ENCODE results near the gene LAMA3.

DNA sequence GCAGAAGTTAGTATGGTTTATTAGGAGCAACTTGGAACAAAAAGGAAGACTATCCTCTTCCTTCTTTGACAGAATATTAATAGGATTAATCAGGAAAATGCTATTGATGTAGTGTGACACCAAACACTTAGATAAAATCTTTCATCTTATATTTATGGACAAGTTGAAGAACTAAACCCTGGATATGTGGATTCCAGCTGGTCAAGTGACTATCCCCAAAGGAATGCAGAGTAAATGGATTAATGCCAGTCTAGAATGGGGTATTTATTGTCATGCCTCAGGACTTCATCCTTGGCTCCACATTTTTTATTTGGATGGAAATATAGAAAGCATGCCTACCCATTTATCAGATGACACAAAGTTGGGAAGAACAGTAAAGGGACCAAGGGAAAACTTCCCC lies 201.3 kb downstream of the LAMA3 start:
- TF ChIP-seq, protein P1, sequence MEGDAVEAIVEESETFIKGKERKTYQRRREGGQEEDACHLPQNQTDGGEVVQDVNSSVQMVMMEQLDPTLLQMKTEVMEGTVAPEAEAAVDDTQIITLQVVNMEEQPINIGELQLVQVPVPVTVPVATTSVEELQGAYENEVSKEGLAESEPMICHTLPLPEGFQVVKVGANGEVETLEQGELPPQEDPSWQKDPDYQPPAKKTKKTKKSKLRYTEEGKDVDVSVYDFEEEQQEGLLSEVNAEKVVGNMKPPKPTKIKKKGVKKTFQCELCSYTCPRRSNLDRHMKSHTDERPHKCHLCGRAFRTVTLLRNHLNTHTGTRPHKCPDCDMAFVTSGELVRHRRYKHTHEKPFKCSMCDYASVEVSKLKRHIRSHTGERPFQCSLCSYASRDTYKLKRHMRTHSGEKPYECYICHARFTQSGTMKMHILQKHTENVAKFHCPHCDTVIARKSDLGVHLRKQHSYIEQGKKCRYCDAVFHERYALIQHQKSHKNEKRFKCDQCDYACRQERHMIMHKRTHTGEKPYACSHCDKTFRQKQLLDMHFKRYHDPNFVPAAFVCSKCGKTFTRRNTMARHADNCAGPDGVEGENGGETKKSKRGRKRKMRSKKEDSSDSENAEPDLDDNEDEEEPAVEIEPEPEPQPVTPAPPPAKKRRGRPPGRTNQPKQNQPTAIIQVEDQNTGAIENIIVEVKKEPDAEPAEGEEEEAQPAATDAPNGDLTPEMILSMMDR (conservative IDR thresholded peaks at IDR 0.05; ENCODE audit: low read length) = no peak
- TF ChIP-seq EZH2phosphoT487 (IDR thresholded peaks at IDR 0.05; ENCODE audit: borderline replicate concordance) = no peak

All from Loucy (cell line).